Endothelial cell of umbilical vein (primary cell): ENCODE results near the gene APOBEC3A.

Experiments used
- CTCF ChIP-seq, 2 donors: IDR thresholded peaks; 1 replicate in 1 of 2; 2 replicates in 1 of 2; pipeline ENCODE4 v1.5.1; 2011; ENCODE audit warnings: low read length in 2 of 2, mild to moderate bottlenecking in 2 of 2, moderate library complexity in 2 of 2, control low read depth in 1 of 2, inconsistent platforms in 1 of 2, low read depth in 1 of 2; ENCODE audit not compliant: insufficient read depth in 1 of 2; ENCODE audit errors: extremely low read depth in 1 of 2
- EZH2 ChIP-seq: IDR thresholded peaks from 2 replicates; pipeline ENCODE4 v1.6.1; 2012; ENCODE audit warnings: borderline replicate concordance, low read depth, mild to moderate bottlenecking, moderate library complexity, low read length, inconsistent platforms; ENCODE audit not compliant: severe bottlenecking
- JUN ChIP-seq: IDR thresholded peaks from 2 replicates; pipeline ENCODE4 v1.6.1; 2011; ENCODE audit warnings: borderline replicate concordance, low read depth; ENCODE audit not compliant: insufficient read length, insufficient read depth
- MAX ChIP-seq: IDR thresholded peaks from 2 replicates; pipeline ENCODE4 v1.6.1; 2011; ENCODE audit not compliant: insufficient read depth, insufficient read length
- POLR2AphosphoS5 ChIP-seq: IDR thresholded peaks from 2 replicates; pipeline ENCODE4 v1.6.1; 2012; ENCODE audit warnings: low read depth, mild to moderate bottlenecking, control low read depth, low read length, moderate library complexity; ENCODE audit not compliant: insufficient read depth

- no peak for TF ChIP-seq CTCF (IDR thresholded peaks at IDR 0.05; ENCODE audit: extremely low read depth in 1 of 2, insufficient read depth in 1 of 2, low read depth in 1 of 2, low read length in 2 of 2)
- TF ChIP-seq POLR2AphosphoS5 = no peak
- no peak for TF ChIP-seq EZH2
- TF ChIP-seq JUN = no peak
- TF ChIP-seq MAX = no peak
Observed at GRCh38 chr22:38940811-38941384, 16.5 kb upstream of the APOBEC3A start.
